Colonic mucosa (tissue), 4 donors: ENCODE measurements around the gene PCID2. TPM values are rescaled to one million over a fixed set of nuclear protein-coding genes. Genes with fewer than 3 reads are reported as not detected.

Source experiments
- DNase-seq: peaks from one replicate; pipeline ENCODE4 v3.0.0-alpha.2; 2020
- H3K27ac ChIP-seq: fragments of 200-600 bp; one replicate; pipeline ENCODE4 v1.8.0; 2021
- H3K27me3 ChIP-seq: fragments of 200-600 bp; one replicate; pipeline ENCODE4 v1.8.0; 2021
- H3K36me3 ChIP-seq: fragments of 200-600 bp; one replicate; pipeline ENCODE4 v1.8.0; 2021
- H3K4me1 ChIP-seq: fragments of 200-600 bp; one replicate; pipeline ENCODE4 v1.8.0; 2021; ENCODE audit warnings: mild to moderate bottlenecking
- H3K4me3 ChIP-seq: fragments of 200-600 bp; one replicate; pipeline ENCODE4 v1.8.0; 2021
- H3K9ac ChIP-seq, 2 donors: one replicate each; pipeline ENCODE4 v1.7.0; 2013; ENCODE audit warnings: control low read depth in 2 of 2, low read depth in 2 of 2, low read length in 2 of 2
- H3K9me3 ChIP-seq: fragments of 200-600 bp; one replicate; pipeline ENCODE4 v1.8.0; 2021
- CTCF ChIP-seq: fragments of 200-600 bp; IDR thresholded peaks from one replicate; pipeline ENCODE4 v1.8.0; 2022; ENCODE audit warnings: antibody characterized with exemption, mild to moderate bottlenecking
- intact Hi-C: fragments of 100-400 bp; cut with DNase I; formaldehyde crosslinking; loops from one replicate; pipeline ENCODE4 v1.14.1; 2022
- total RNA-seq, 2 donors: library from RNA; stranded (reverse); fragmentation: NEBNext Ultra II Directional in 1 of 2; extraction: Animal tissue kit (Norgen Biotek cat#: 25700) in 1 of 2; gene quantifications; one replicate each; pipeline ENCODE4 v1.2.1, GENCODE V29; 2021
- donor health status: healthy.
- donor health status: DM: no; HTN: no; CAD: no.
- donor health status: DM: no; HTN: no; CAD: no.

The PCID2 gene
- total RNA-seq, 2 donors from 2014 or later, result 23.4 to 40.2 TPM

- TF ChIP-seq CTCF, result no peak
Measured at GRCh38 chr13:113218586-113218985, 10.1 kb upstream of the PCID2 start.

GRCh38 chr13:113216254-113217048 is 8.0 kb upstream of the PCID2 start:
- H3K4me3 ChIP-seq, result no peak overlapping the region
- H3K4me1 ChIP-seq, result no peaks in the 10 kb centered on the region
- no peaks in the 10 kb centered on the region for H3K9me3 ChIP-seq
- H3K27me3 ChIP-seq, result no peaks in the 10 kb centered on the region
- DNase-seq, result peak; percentile 40
- H3K36me3 ChIP-seq, result no peaks in the 10 kb centered on the region
- no peak for TF ChIP-seq CTCF
- intact Hi-C loops, result no loop called here
- no peak overlapping the region for H3K9ac ChIP-seq
- no peak overlapping the region for H3K27ac ChIP-seq

More at GRCh38 chr13:113218586-113218985, 10.1 kb upstream of the PCID2 start:
- Histone ChIP-seq H3K27me3 (no peaks in the 10 kb centered on the region), H3K4me1 (no peaks in the 10 kb centered on the region), H3K9me3 (no peaks in the 10 kb centered on the region), H3K9ac (no peak overlapping the region), H3K4me3 (no peak overlapping the region), H3K27ac (no peak overlapping the region), H3K36me3 (no peaks in the 10 kb centered on the region)
- intact Hi-C loops, result no loop called here
- no peak for DNase-seq

- TF ChIP-seq CTCF, result no peak
- Histone ChIP-seq H3K9ac (no peak overlapping the region), H3K27me3 (no peaks in the 10 kb centered on the region), H3K36me3 (no peaks in the 10 kb centered on the region), H3K4me1 (peaks cover 2% of the 10 kb centered on the region), H3K4me3 (no peak overlapping the region), H3K27ac (no peak overlapping the region), H3K9me3 (no peaks in the 10 kb centered on the region)
- intact Hi-C loops, result no loop called here
- DNase-seq, result no peak
Measured at GRCh38 chr13:113211774-113212173, 3.3 kb upstream of the PCID2 start.

GRCh38 chr13:113210833-113211232 is 2.4 kb upstream of the PCID2 start:
- Histone ChIP-seq H3K9ac (no peak overlapping the region), H3K36me3 (no peaks in the 10 kb centered on the region), H3K9me3 (no peaks in the 10 kb centered on the region), H3K27ac (no peak overlapping the region), H3K4me1 (peaks cover 5% of the 10 kb centered on the region), H3K4me3 (no peak overlapping the region), H3K27me3 (no peaks in the 10 kb centered on the region)
- intact Hi-C loops, result no loop called here
- DNase-seq, result no peak
- no peak for TF ChIP-seq CTCF

- Histone ChIP-seq H3K4me3 (peak overlapping the region; percentile 81), H3K9ac (peak overlapping the region; percentile 74 to 97), H3K9me3 (no peaks in the 10 kb centered on the region), H3K27ac (peak overlapping the region; percentile 99), H3K36me3 (no peaks in the 10 kb centered on the region), H3K27me3 (no peaks in the 10 kb centered on the region), H3K4me1 (peaks cover 5% of the 10 kb centered on the region)
- DNase-seq, result peak; percentile 71
- TF ChIP-seq CTCF, result no peak
- intact Hi-C loops, result loop anchor here (5.0 kb wide), 1 partner anchor 53 kb away; the partner anchor contains the start of gene PROZ
Measured at GRCh38 chr13:113209759-113210421, 1.4 kb upstream of the PCID2 start.
